IPS DF 4.7 (cell line): ENCODE results near the gene COPZ1.

Source experiments
- DNase-seq: peaks from one replicate; pipeline ENCODE4 v3.0.0-alpha.2; 2013; ENCODE audit warnings: low spot score; ENCODE audit errors: extremely low read depth

COPZ1 gene

GRCh38 chr12:54377007-54377406, 52.1 kb downstream of the COPZ1 start:
- DNase-seq, result no peak

GRCh38 chr12:54377797-54378515, 53.0 kb downstream of the COPZ1 start:
- no peak for DNase-seq

GRCh38 chr12:54378796-54379397, 54.0 kb downstream of the COPZ1 start:
- DNase-seq, result no peak

GRCh38 chr12:54379398-54380201, 54.7 kb downstream of the COPZ1 start:
- no peak for DNase-seq

GRCh38 chr12:54381136-54381535, 56.2 kb downstream of the COPZ1 start:
- DNase-seq, result no peak

- DNase-seq, result no peak
These were observed 58.2 kb downstream of the COPZ1 start for GRCh38 chr12:54383041-54383609.

GRCh38 chr12:54384591-54385041, 59.7 kb downstream of the COPZ1 start, which contains the start of gene ZNF385A:
ZNF385A (minus strand) TSS chr12:54384733; CDS start chr12:54384514, 219 bp downstream.
- no peak for DNase-seq

- no peak for DNase-seq
These were observed 60.5 kb downstream of the COPZ1 start for GRCh38 chr12:54385251-54385914.

GRCh38 chr12:54386403-54387113, 61.6 kb downstream of the COPZ1 start:
- no peak for DNase-seq

GRCh38 chr12:54387114-54387467, 62.2 kb downstream of the COPZ1 start:
- DNase-seq, result no peak

GRCh38 chr12:54388237-54389133, 63.6 kb downstream of the COPZ1 start:
- no peak for DNase-seq

GRCh38 chr12:54389134-54389508, 64.2 kb downstream of the COPZ1 start:
- no peak for DNase-seq

GRCh38 chr12:54389607-54390175, 64.8 kb downstream of the COPZ1 start:
- no peak for DNase-seq

- no peak for DNase-seq
These were observed 65.3 kb downstream of the COPZ1 start for GRCh38 chr12:54390176-54390667.

GRCh38 chr12:54390668-54391551, 66.0 kb downstream of the COPZ1 start:
- DNase-seq, result no peak

GRCh38 chr12:54392485-54393206, 67.7 kb downstream of the COPZ1 start:
- no peak for DNase-seq

- DNase-seq, result no peak
These were observed 68.3 kb downstream of the COPZ1 start for GRCh38 chr12:54393207-54393609.

- no peak for DNase-seq
These were observed 68.8 kb downstream of the COPZ1 start for GRCh38 chr12:54393743-54394142.
